Osteoblast (primary cell): ENCODE data around the gene EMID1. TPM values are rescaled to one million over a fixed set of nuclear protein-coding genes. Genes with fewer than 3 reads are reported as not detected.

Source experiments
- DNase-seq: peaks from one replicate; pipeline ENCODE4 v3.0.0; 2011; ENCODE audit warnings: low spot score, mixed read lengths; ENCODE audit not compliant: insufficient read length; ENCODE audit errors: missing footprints
- H2AFZ ChIP-seq: 2 replicates; pipeline ENCODE4 v1.6.0; 2011; ENCODE audit warnings: mild to moderate bottlenecking, low read length
- H3K27ac ChIP-seq: 2 replicates; pipeline ENCODE4 v1.5.1; 2011; ENCODE audit warnings: mild to moderate bottlenecking, low read depth, low read length, moderate library complexity
- H3K27me3 ChIP-seq: 2 replicates; pipeline ENCODE4 v1.6.0; 2012; ENCODE audit warnings: mild to moderate bottlenecking, control low read depth, inconsistent platforms, low read length, moderate library complexity; ENCODE audit not compliant: insufficient read depth
- H3K36me3 ChIP-seq: 2 replicates; pipeline ENCODE4 v1.5.1; 2011; ENCODE audit warnings: mild to moderate bottlenecking, low read length, control low read depth, moderate library complexity; ENCODE audit not compliant: insufficient read depth
- H3K4me1 ChIP-seq: 2 replicates; pipeline ENCODE4 v1.5.1; 2011; ENCODE audit warnings: mild to moderate bottlenecking, low read length, control low read depth, moderate library complexity; ENCODE audit not compliant: insufficient read depth
- H3K4me2 ChIP-seq: 2 replicates; pipeline ENCODE4 v1.6.0; 2011; ENCODE audit warnings: mild to moderate bottlenecking, low read length; ENCODE audit not compliant: insufficient read depth
- H3K4me3 ChIP-seq: fragments of 200-600 bp; sonication (generic); 3 replicates; pipeline ENCODE4 v1.5.1; 2012; ENCODE audit warnings: mild to moderate bottlenecking, low read length, inconsistent platforms; ENCODE audit not compliant: insufficient read depth
- H3K79me2 ChIP-seq: 2 replicates; pipeline ENCODE4 v1.6.0; 2012; ENCODE audit warnings: mild to moderate bottlenecking, low read length, control low read depth, inconsistent platforms; ENCODE audit not compliant: insufficient read depth
- H3K9me3 ChIP-seq: 2 replicates; pipeline ENCODE4 v1.5.1; 2011; ENCODE audit warnings: low read depth, low read length, control low read depth
- H4K20me1 ChIP-seq: 2 replicates; pipeline ENCODE4 v1.6.0; 2012; ENCODE audit warnings: mild to moderate bottlenecking, low read length, control low read depth; ENCODE audit not compliant: insufficient read depth
- CTCF ChIP-seq: IDR thresholded peaks from 2 replicates; pipeline ENCODE4 v1.5.1; 2011; ENCODE audit warnings: mild to moderate bottlenecking, low read depth, low read length, moderate library complexity; ENCODE audit errors: extremely low read depth
- total RNA-seq: library from RNA; depleted of rRNA; stranded (reverse); fragments of >200 nt; gene quantifications from 2 replicates; pipeline ENCODE4 v1.2.3, GENCODE V29; 2012

Gene EMID1
- total RNA-seq, 1 donor = under 0.01 TPM

DNA sequence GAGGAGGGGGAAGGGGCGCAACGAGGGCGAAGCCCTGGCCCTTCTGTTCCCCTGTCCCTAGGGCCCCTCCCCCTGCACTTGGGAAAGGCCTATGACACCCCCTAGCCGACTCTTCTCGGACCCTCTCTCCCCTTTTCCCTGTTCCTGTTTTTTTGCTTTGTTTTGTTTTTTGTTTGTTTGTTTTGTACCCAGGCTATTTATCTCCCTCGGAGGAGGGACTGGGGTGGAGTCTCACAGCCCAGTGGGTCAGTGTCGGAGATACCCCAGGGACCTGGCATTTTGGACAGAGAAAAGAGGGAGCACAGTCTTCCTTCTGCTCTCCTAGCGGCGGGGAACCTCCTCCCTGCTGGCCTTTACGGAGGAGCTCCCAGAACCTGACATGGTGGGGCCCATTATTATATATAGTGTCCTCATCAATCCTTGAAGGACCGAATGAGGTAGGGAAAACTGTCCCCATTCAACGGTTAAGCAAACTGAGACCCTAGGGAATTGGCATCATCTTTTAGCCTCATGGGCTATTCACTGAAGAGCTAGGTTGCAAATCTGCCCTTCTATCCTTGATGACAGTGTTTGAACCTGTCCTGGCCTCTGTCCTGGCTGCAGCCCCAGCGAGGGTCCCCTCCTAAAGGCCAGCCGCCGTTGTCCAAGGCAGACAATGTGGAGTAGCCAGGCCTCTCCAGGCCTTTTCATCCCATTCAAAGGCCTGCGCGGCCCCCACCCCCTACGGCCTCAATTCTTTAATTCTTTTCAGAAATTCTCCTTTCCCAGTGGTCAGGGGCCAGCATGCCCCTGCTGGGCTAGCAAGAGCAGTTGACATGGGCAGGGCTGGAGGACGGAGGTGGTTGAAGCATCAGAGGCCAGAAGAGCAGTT lies 911 bp downstream of the EMID1 start:
- TF ChIP-seq CTCF = no peak

GRCh38 chr22:29207243-29207550 lies 1.5 kb downstream of the EMID1 start:
- Histone ChIP-seq H3K9me3 (no peaks in the 10 kb centered on the region), H3K27me3 (peaks cover 34% of the 10 kb centered on the region)

More for the DNA sequence above, 911 bp downstream of the EMID1 start:
- Histone ChIP-seq H3K27me3 (peaks cover 34% of the 10 kb centered on the region), H3K4me1 (peaks cover 9% of the 10 kb centered on the region), H3K79me2 (no peaks in the 10 kb centered on the region), H3K4me3 (peak overlapping the region; percentile 56), H4K20me1 (no peaks in the 10 kb centered on the region), H3K36me3 (no peaks in the 10 kb centered on the region), H2AFZ (peak overlapping the region; percentile 47), H3K4me2 (peak overlapping the region; percentile 77), H3K9me3 (no peaks in the 10 kb centered on the region), H3K27ac (no peak overlapping the region)
- DNase-seq = peak; percentile 89

DNA sequence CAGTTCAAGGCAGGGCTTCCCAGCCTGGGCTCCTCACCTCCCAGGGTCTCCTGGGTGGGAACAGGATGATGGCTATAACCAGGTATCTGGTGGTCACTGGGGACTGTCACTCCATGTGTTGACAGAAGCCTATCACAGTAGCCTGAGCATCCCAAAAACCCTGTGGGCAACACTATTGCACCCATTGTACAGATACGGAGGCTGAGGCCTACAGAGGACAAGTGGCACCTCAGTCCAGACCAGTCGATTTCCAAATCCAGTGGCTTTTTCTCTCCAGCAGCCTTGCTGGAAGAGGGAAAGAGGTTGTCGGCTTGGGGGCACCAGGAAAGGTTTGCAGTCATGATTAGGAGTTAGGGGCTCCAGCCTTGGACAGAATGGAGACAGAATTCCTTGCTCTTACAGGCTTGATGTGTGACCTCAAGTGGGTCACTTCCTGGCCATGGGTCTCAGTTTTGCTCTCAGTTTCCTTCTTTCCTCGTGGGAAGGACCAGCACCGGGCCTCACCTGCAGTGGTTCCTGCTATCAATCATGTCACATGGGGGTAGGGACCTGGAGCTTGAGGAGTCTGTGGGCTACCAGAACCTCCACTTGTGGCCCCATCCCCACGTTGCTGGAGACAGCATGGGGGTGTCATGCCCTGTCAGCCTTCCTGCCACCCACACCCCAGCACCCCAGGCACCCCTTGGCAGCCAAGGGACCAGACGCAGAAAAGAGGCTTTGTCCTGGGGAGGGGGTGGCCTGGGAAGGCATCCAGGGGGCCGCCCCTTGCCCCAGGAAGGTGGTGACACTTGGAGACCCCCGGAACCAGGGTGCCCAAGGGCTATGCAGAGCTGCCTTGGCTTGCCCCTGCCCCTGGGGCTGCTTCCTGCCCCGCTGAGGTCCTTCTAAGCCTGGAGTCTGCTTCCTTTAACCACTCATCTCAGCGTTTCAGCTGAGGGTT lies 2.1 kb downstream of the EMID1 start:
- no peak overlapping the region for H2AFZ ChIP-seq
- TF ChIP-seq CTCF = no peak
- no peaks in the 10 kb centered on the region for H3K9me3 ChIP-seq
- no peaks in the 10 kb centered on the region for H4K20me1 ChIP-seq
- H3K27ac ChIP-seq = no peak overlapping the region
- no peaks in the 10 kb centered on the region for H3K36me3 ChIP-seq
- no peak overlapping the region for H3K4me3 ChIP-seq
- H3K27me3 ChIP-seq = peaks cover 34% of the 10 kb centered on the region
- peak; percentile 84 for DNase-seq
- peaks cover under 1% of the 10 kb centered on the region for H3K4me1 ChIP-seq
- H3K4me2 ChIP-seq = no peak overlapping the region
- no peaks in the 10 kb centered on the region for H3K79me2 ChIP-seq

More at GRCh38 chr22:29207243-29207550, 1.5 kb downstream of the EMID1 start:
- peak; percentile 77 for DNase-seq
- Histone ChIP-seq H3K27ac (no peak overlapping the region), H3K36me3 (no peaks in the 10 kb centered on the region), H3K4me1 (peaks cover 7% of the 10 kb centered on the region), H3K4me3 (no peak overlapping the region), H2AFZ (no peak overlapping the region), H3K4me2 (no peak overlapping the region), H3K79me2 (no peaks in the 10 kb centered on the region), H4K20me1 (no peaks in the 10 kb centered on the region)
- no peak for TF ChIP-seq CTCF

DNA sequence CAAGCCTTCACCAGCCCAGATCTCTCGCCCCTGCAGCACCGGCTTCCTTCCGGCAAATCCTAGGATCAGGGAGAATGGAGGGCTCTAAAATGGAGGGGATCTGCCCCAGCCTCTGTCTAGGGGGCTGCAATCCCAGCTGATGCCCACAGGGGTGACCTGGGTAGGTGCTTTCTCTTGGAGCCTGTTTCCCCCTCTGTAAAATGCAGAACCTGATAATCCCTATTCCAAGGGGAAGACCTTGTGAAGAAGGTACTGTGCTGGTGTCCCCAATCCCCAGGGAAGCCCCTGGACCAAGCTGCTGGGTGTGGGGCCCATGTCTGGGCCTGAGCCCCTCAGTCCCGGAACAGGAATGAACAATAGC lies 2.8 kb downstream of the EMID1 start:
- Histone ChIP-seq H3K27me3 (peaks cover 34% of the 10 kb centered on the region), H3K4me2 (no peak overlapping the region), H2AFZ (no peak overlapping the region), H3K9me3 (no peaks in the 10 kb centered on the region), H3K36me3 (no peaks in the 10 kb centered on the region), H4K20me1 (no peaks in the 10 kb centered on the region), H3K4me1 (no peaks in the 10 kb centered on the region), H3K79me2 (no peaks in the 10 kb centered on the region), H3K27ac (no peak overlapping the region), H3K4me3 (no peak overlapping the region)
- DNase-seq = peak; percentile 89
- no peak for TF ChIP-seq CTCF
